ENCODE results near the gene MCEMP1. TPM values are rescaled to one million over a fixed set of nuclear protein-coding genes. Genes with fewer than 3 reads are reported as not detected.

Gene MCEMP1
- total RNA-seq, 1 donor: not detected

GRCh38 chr19:7681340-7682174 is 4.7 kb downstream of the MCEMP1 start:
- Histone ChIP-seq H3K4me1 (ENCODE audit: insufficient read depth, low read length) (peaks cover 12% of the 10 kb centered on the region), H3K36me3 (ENCODE audit: insufficient read depth, low read length) (peaks cover 12% of the 10 kb centered on the region), H3K4me3 (ENCODE audit: insufficient read depth, low read length) (peak overlapping the region; percentile 98), H3K9me3 (ENCODE audit: low read depth, low read length) (no peaks in the 10 kb centered on the region), H3K79me2 (ENCODE audit: insufficient read depth, low read length) (peaks cover 20% of the 10 kb centered on the region), H4K20me1 (ENCODE audit: insufficient read depth, low read length) (peaks cover 20% of the 10 kb centered on the region), H2AFZ (ENCODE audit: low read length) (peak overlapping the region; percentile 85), H3K27ac (ENCODE audit: low read depth, low read length) (peak overlapping the region; percentile 61), H3K27me3 (ENCODE audit: insufficient read depth, low read length) (peaks cover 5% of the 10 kb centered on the region), H3K4me2 (ENCODE audit: insufficient read depth, low read length) (peak overlapping the region; percentile 89)
- TF ChIP-seq CTCF (IDR thresholded peaks at IDR 0.05; ENCODE audit: extremely low read depth, low read depth, low read length): peak; percentile 59
- DNase-seq (ENCODE audit: insufficient read length, low spot score, missing footprints): peak; percentile 100

DNA sequence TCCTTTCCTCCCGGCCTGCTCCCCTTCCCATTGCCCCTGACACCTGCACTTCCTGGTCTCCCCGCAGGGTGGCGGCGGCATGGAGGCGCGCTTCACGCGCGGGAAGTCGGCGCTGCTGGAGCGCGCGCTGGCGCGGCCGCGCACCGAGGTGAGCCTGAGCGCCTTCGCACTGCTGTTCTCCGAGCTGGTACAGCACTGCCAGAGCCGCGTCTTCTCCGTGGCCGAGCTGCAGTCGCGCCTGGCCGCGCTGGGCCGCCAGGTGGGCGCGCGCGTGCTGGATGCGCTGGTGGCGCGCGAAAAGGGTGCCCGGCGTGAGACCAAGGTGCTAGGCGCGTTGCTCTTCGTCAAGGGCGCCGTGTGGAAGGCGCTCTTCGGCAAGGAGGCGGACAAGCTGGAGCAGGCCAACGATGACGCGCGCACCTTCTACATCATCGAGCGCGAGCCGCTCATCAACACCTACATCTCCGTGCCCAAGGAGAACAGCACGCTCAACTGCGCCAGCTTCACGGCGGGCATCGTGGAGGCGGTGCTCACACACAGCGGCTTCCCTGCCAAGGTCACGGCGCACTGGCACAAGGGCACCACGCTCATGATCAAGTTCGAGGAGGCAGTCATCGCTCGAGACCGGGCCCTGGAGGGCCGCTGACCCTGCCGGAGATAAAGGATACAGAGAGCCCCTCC is 5.4 kb downstream of the MCEMP1 start:
- H4K20me1 ChIP-seq (ENCODE audit: insufficient read depth, low read length): peaks cover 20% of the 10 kb centered on the region
- peak overlapping the region; percentile 72 for H2AFZ ChIP-seq (ENCODE audit: low read length)
- peaks cover 5% of the 10 kb centered on the region for H3K27me3 ChIP-seq (ENCODE audit: insufficient read depth, low read length)
- no peak for TF ChIP-seq CTCF (IDR thresholded peaks at IDR 0.05; ENCODE audit: extremely low read depth, low read depth, low read length)
- peaks cover 12% of the 10 kb centered on the region for H3K4me1 ChIP-seq (ENCODE audit: insufficient read depth, low read length)
- DNase-seq (ENCODE audit: insufficient read length, low spot score, missing footprints): peak; percentile 79
- peak overlapping the region; percentile 98 for H3K4me3 ChIP-seq (ENCODE audit: insufficient read depth, low read length)
- H3K79me2 ChIP-seq (ENCODE audit: insufficient read depth, low read length): peaks cover 20% of the 10 kb centered on the region
- H3K9me3 ChIP-seq (ENCODE audit: low read depth, low read length): no peaks in the 10 kb centered on the region
- peaks cover 12% of the 10 kb centered on the region for H3K36me3 ChIP-seq (ENCODE audit: insufficient read depth, low read length)
- H3K4me2 ChIP-seq (ENCODE audit: insufficient read depth, low read length): peak overlapping the region; percentile 89
- peak overlapping the region; percentile 48 for H3K27ac ChIP-seq (ENCODE audit: low read depth, low read length)

DNA sequence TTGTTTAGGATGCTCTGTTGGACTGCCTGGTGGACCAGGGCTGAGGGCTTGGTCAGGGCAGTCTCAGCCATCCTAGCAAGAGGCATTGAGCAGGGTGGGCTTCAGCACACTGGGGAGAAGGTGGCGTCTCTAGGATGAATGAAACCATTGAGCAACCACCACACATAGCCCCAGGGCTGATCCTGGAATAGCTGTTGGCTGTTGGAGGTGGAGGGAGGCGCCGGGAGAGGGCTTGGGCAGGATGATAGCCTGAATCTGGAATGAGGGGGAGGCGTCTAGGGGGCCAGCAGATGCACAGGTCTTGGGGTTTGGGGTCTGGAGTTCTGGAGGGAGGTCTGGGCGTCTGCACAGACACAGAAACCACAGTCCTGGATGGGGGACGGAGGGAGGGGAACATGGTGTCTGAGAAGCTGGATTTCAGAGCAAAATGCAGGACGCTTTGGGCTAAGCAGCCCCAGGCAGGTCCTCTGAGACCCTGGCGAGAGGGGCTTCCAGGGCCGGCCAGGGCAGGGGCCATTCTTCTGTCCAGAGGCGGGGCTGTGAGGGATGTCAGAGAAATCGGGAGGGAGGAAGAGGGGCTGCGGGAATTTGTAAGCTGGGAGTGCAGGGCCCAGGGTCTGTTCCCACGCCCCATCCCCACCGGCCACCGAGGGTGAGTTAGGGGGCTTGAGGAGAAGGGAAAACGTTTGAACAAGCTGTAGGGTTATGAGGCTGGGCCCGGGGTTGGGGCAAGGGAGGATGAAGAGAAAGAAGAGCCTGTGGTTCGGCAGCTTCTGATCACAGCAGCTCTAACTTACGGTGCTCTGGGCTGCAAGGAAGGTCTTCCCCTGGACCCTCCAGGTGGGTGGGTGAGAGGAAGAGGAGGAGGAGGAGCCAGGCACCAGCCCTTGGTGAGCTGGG is 8.9 kb downstream of the MCEMP1 start:
- no peak for TF ChIP-seq CTCF (IDR thresholded peaks at IDR 0.05; ENCODE audit: extremely low read depth, low read depth, low read length)

More for the DNA sequence above, 8.9 kb downstream of the MCEMP1 start:
- H3K27ac ChIP-seq (ENCODE audit: low read depth, low read length): no peak overlapping the region
- H3K9me3 ChIP-seq (ENCODE audit: low read depth, low read length): no peaks in the 10 kb centered on the region
- H3K36me3 ChIP-seq (ENCODE audit: insufficient read depth, low read length): peaks cover 12% of the 10 kb centered on the region
- peaks cover 20% of the 10 kb centered on the region for H4K20me1 ChIP-seq (ENCODE audit: insufficient read depth, low read length)
- no peak overlapping the region for H3K4me3 ChIP-seq (ENCODE audit: insufficient read depth, low read length)
- peaks cover 9% of the 10 kb centered on the region for H3K4me1 ChIP-seq (ENCODE audit: insufficient read depth, low read length)
- H3K79me2 ChIP-seq (ENCODE audit: insufficient read depth, low read length): peaks cover 18% of the 10 kb centered on the region
- H2AFZ ChIP-seq (ENCODE audit: low read length): no peak overlapping the region
- H3K27me3 ChIP-seq (ENCODE audit: insufficient read depth, low read length): no peaks in the 10 kb centered on the region
- peak; percentile 69 for DNase-seq (ENCODE audit: insufficient read length, low spot score, missing footprints)
- no peak overlapping the region for H3K4me2 ChIP-seq (ENCODE audit: insufficient read depth, low read length)
